GM21390 (cell line): ENCODE measurements around the gene POU2F1.
"Not testable (repeated sequence)": the region's sequence is repeated elsewhere in the genome, so short reads cannot be mapped to it uniquely, and the experiment has no call there.

ENCODE experiments used
- ATAC-seq: cut with Tn5 transposase; IDR thresholded peaks from one replicate; pipeline ENCODE4 v1.9.1; 2021; ENCODE audit not compliant: unreplicated experiment

The POU2F1 gene

GRCh38 chr1:167305706-167306277, 85.1 kb downstream of the POU2F1 start:
- no peak for ATAC-seq

DNA sequence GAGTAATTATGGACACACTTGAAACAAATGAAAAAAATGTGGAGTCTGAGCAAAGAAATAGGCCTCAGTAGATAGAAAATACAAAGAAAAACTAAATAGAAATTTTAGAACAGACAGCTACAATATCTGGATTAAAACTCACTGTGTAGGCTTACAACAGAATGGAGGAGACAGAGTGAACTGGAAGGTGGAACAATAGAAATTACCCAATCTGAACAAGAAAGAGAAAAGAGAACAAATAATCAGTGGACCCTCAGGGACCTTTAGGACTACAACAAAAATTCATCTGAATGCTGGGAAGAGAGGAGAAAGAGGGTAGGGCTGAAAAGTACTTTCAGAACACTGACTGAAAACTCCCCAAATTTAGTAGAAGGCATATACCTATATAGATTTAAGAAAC, 90.0 kb downstream of the POU2F1 start:
- ATAC-seq, result no peak

DNA sequence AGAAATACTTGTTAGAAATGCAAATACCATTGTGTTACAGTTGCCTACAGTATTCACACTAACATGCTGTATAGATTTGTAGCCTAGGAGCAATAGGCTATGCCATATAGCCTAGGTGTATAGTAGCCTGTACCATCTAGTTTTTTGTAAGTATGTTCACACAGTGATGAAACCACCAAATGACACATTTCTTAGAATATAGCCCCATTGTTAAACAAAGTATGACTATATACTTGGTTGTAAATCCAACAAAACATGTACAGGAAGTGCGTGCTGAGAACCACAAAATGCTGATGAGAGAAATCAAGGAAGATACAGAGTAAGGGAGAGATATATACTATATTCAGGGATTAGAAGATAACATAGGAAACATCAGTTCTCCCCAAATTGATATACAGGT, 92.2 kb downstream of the POU2F1 start:
- ATAC-seq, result no peak

GRCh38 chr1:167314671-167315070, 94.0 kb downstream of the POU2F1 start:
- ATAC-seq, result no peak

DNA sequence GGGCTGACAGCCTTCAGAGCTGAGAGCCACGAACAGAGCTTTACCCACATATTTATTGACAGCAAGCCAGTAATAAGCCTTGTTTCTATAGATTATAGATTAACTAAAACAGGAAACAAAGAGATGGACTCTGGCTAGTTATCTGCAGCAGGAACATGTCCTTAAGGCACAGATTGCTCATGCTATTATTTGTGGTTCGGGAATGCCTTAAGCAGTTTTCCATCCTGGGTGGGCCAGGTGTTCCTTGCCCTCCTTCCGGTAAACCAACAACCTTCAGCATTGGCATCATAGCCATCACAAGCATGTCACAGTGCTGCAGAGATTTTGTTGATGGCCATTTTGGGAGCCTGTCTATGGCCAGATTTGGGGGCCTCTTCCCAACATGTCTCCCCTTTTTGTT, 96.8 kb downstream of the POU2F1 start:
- ATAC-seq, result no peak

DNA sequence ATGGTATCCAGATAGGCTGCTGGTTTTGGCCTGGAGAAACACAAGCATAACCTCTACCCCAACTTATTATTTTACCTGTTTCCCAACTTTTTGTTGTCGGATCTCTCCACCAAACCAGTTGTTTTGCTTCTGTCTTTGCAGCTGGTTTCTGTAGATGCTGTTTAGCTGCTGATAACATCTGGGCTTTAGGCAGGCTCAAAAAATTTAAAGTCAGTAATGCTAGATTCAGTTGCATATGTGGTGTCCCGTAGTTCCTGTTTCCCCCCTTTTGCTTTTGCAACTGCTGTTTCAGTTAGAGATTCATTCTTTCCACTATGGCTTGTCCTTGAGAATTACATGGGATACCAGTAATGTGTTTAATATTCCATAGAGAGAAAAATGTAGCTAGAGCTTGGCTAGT, 98.5 kb downstream of the POU2F1 start:
- not testable (repeated sequence) for ATAC-seq

DNA sequence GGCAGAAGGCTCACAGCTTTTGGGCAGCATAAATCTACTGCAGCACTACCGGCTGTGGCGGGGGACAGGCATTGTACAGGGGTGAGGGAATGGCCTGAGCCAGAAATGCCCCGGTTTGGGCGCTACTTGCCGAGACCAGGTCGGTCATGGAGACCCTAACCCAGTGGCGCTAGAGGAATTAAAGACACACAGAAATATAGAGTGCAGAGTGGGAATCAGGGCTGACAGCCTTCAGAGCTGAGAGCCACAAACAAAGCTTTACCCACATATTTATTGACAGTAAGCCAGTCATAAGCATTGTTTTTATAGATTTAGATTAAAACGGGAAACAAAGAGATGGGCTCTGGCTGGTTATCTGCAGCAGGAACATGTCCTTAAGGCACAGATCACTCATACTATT, 101.8 kb downstream of the POU2F1 start:
- no peak for ATAC-seq

- no peak for ATAC-seq
Measured at GRCh38 chr1:167325151-167325550, 104.5 kb downstream of the POU2F1 start.

DNA sequence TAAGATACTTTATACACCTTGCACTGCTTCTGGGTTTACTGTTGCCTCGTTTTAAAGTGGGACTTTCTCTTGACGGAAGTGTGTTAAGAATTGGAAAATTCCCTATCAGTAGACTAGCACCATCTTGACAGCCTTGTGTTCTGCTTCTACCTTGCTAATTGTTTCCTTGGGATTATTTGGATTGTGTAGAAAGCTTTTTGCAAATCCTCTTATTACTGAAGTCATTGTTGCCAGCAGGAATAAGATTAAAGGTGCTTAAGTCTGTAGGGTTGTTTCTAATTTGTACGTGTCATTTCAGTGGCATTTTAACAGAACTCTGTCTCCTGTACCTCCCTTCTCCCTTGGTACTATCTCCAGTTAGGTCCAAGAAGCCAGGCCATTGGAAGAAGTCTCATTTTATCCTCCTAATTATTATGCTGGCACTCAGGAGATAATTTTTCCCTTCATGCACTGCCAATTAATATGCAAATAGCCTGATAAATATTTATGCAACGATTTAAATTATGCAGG, 107.7 kb downstream of the POU2F1 start:
- ATAC-seq, result no peak

GRCh38 chr1:167328816-167329483, 108.3 kb downstream of the POU2F1 start:
- ATAC-seq, result peak; percentile 66

GRCh38 chr1:167330601-167331293, 110.1 kb downstream of the POU2F1 start:
- ATAC-seq, result peak; percentile 41

- ATAC-seq, result no peak
Measured at GRCh38 chr1:167331650-167332049, 111.0 kb downstream of the POU2F1 start.

- no peak for ATAC-seq
Measured at GRCh38 chr1:167332503-167332902, 111.8 kb downstream of the POU2F1 start.

GRCh38 chr1:167333124-167333523, 112.4 kb downstream of the POU2F1 start:
- ATAC-seq, result no peak

- no peak for ATAC-seq
Measured at GRCh38 chr1:167333703-167334102, 113.0 kb downstream of the POU2F1 start.

GRCh38 chr1:167339405-167339804, 118.7 kb downstream of the POU2F1 start:
- no peak for ATAC-seq

GRCh38 chr1:167342846-167343245, 122.2 kb downstream of the POU2F1 start:
- ATAC-seq, result peak; percentile 72

DNA sequence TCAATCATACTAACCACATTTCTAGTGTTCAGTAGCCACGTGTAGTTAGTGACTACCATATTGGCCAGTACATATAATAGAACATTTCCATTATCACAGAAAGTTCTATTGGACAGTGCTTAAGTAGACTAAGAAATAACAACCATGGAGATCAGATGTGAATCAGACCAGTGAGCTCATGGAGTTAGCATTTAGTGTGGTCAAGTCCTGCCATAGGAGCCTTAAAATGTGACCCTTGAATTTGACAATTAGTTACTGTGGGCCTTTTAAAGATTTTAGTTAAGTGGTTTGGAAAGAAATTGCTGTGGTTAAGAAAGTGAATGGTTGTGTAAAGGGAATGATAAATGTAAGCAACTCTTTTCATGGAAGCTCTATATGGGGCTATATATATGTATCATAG, 123.4 kb downstream of the POU2F1 start:
- no peak for ATAC-seq

GRCh38 chr1:167344615-167345385, 124.1 kb downstream of the POU2F1 start:
- ATAC-seq, result no peak

DNA sequence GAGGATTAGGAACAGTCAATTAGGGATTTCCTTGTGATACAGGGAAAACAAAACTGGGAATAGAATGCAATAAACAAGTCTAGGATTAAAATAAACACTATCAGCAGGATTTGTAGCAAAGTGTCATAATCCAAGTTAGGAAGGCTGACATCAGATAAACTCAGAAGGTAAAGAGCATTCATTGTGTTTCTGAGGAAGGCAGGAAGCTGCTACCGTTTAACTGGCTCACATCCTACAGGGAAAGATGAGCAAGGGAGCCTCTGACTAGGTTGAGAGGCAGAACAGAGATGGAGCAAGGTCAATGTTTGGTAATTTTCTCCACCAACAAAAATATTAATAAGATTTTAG, 124.7 kb downstream of the POU2F1 start:
- no peak for ATAC-seq

GRCh38 chr1:167357305-167357704, 136.6 kb downstream of the POU2F1 start:
- ATAC-seq, result no peak

DNA sequence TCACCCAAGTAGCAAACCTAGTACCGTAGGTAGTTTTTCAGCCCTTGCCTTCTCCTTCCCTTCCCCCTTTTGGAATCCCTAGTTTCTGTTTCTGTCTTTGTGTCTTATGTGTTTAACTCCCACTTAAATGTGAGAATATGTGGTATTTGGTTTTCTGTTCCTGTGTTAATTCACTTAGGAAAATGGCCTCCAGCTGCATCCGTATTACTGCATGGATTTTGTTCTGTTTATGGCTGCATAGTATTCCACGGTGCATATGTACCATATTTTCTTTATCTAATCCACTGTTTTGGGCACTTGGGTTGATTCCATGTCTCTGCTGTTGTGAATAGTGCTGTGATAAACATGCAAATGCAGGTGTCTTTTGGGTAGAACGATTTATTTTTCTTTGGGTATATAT, 138.6 kb downstream of the POU2F1 start:
- no peak for ATAC-seq
